Measurements from ENCODE around the gene DSPP. TPM values are rescaled to one million over a fixed set of nuclear protein-coding genes. Genes with fewer than 3 reads are reported as not detected.

The DSPP gene
- not detected in 3 replicates for total RNA-seq

- peaks cover 2% of the 10 kb centered on the region for H3K27me3 Mint-ChIP-seq (ENCODE audit: low read depth)
- no peak for DNase-seq (ENCODE audit: low spot score in 2 of 2, unreplicated experiment in 2 of 2)
- TF ChIP-seq CTCF (IDR thresholded peaks at IDR 0.05; ENCODE audit: unreplicated experiment), result no peak
- no peak within 1 kb of the TSS for H3K4me3 Mint-ChIP-seq
- H3K27ac Mint-ChIP-seq, result no peak within 1 kb of the TSS
- H3K36me3 Mint-ChIP-seq, result no peaks in the 10 kb centered on the region
- peaks cover 3% of the 10 kb centered on the region for H3K9me3 Mint-ChIP-seq
- H3K4me1 Mint-ChIP-seq, result peaks cover 4% of the 10 kb centered on the region
Observed at GRCh38 chr4:87608229-87608628, at the start of gene DSPP. DSPP (plus strand) TSS chr4:87608529; CDS start chr4:87610909, 2,380 bp downstream.

- TF ChIP-seq CTCF (IDR thresholded peaks at IDR 0.05; ENCODE audit: unreplicated experiment), result no peak
- DNase-seq (ENCODE audit: low spot score in 2 of 2, unreplicated experiment in 2 of 2), result no peak
- Mint-ChIP-seq H3K9me3 (peaks cover 3% of the 10 kb centered on the region), H3K36me3 (no peaks in the 10 kb centered on the region), H3K27ac (no peak overlapping the region), H3K27me3 (ENCODE audit: low read depth) (peaks cover 2% of the 10 kb centered on the region), H3K4me1 (no peaks in the 10 kb centered on the region), H3K4me3 (no peak overlapping the region)
Observed at GRCh38 chr4:87559090-87559837, 49.1 kb upstream of the DSPP start.

- Mint-ChIP-seq H3K4me1 (no peaks in the 10 kb centered on the region), H3K27ac (no peak overlapping the region), H3K36me3 (no peaks in the 10 kb centered on the region), H3K4me3 (no peak overlapping the region), H3K9me3 (peaks cover 3% of the 10 kb centered on the region), H3K27me3 (ENCODE audit: low read depth) (peaks cover 2% of the 10 kb centered on the region)
- TF ChIP-seq CTCF (IDR thresholded peaks at IDR 0.05; ENCODE audit: unreplicated experiment), result no peak
- no peak for DNase-seq (ENCODE audit: low spot score in 2 of 2, unreplicated experiment in 2 of 2)
Observed at GRCh38 chr4:87560802-87561201, 47.5 kb upstream of the DSPP start.

GRCh38 chr4:87565746-87566145, 42.6 kb upstream of the DSPP start:
- H3K36me3 Mint-ChIP-seq, result no peaks in the 10 kb centered on the region
- H3K4me3 Mint-ChIP-seq, result no peak overlapping the region
- TF ChIP-seq CTCF (IDR thresholded peaks at IDR 0.05; ENCODE audit: unreplicated experiment), result no peak
- peaks cover 2% of the 10 kb centered on the region for H3K4me1 Mint-ChIP-seq
- H3K27me3 Mint-ChIP-seq (ENCODE audit: low read depth), result no peaks in the 10 kb centered on the region
- H3K9me3 Mint-ChIP-seq, result peaks cover 7% of the 10 kb centered on the region
- no peak for DNase-seq (ENCODE audit: low spot score in 2 of 2, unreplicated experiment in 2 of 2)
- no peak overlapping the region for H3K27ac Mint-ChIP-seq

GRCh38 chr4:87566276-87566675, 42.1 kb upstream of the DSPP start:
- H3K4me1 Mint-ChIP-seq, result peaks cover 2% of the 10 kb centered on the region
- no peak overlapping the region for H3K27ac Mint-ChIP-seq
- no peak for DNase-seq (ENCODE audit: low spot score in 2 of 2, unreplicated experiment in 2 of 2)
- H3K27me3 Mint-ChIP-seq (ENCODE audit: low read depth), result no peaks in the 10 kb centered on the region
- peaks cover 4% of the 10 kb centered on the region for H3K9me3 Mint-ChIP-seq
- H3K36me3 Mint-ChIP-seq, result no peaks in the 10 kb centered on the region
- no peak overlapping the region for H3K4me3 Mint-ChIP-seq
- no peak for TF ChIP-seq CTCF (IDR thresholded peaks at IDR 0.05; ENCODE audit: unreplicated experiment)

Measured in mesothelial cell of epicardium (in vitro differentiated cells).